ENCODE data around the gene IKBKE.

The IKBKE gene

GRCh38 chr1:206457408-206458120 is 12.7 kb upstream of the IKBKE start:
- in situ Hi-C loops (cut with MboI; ENCODE audit: low pct_unique_long_range_greater_than_20kb, low sequenced_read_pairs, unreplicated experiment): no loop called here
- TF ChIP-seq, protein P1, sequence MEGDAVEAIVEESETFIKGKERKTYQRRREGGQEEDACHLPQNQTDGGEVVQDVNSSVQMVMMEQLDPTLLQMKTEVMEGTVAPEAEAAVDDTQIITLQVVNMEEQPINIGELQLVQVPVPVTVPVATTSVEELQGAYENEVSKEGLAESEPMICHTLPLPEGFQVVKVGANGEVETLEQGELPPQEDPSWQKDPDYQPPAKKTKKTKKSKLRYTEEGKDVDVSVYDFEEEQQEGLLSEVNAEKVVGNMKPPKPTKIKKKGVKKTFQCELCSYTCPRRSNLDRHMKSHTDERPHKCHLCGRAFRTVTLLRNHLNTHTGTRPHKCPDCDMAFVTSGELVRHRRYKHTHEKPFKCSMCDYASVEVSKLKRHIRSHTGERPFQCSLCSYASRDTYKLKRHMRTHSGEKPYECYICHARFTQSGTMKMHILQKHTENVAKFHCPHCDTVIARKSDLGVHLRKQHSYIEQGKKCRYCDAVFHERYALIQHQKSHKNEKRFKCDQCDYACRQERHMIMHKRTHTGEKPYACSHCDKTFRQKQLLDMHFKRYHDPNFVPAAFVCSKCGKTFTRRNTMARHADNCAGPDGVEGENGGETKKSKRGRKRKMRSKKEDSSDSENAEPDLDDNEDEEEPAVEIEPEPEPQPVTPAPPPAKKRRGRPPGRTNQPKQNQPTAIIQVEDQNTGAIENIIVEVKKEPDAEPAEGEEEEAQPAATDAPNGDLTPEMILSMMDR (IDR thresholded peaks at IDR 0.05; ENCODE audit: extremely low read depth, insufficient read depth, missing control alignments): no peak
- DNase-seq (ENCODE audit: low spot score): no peak

DNA sequence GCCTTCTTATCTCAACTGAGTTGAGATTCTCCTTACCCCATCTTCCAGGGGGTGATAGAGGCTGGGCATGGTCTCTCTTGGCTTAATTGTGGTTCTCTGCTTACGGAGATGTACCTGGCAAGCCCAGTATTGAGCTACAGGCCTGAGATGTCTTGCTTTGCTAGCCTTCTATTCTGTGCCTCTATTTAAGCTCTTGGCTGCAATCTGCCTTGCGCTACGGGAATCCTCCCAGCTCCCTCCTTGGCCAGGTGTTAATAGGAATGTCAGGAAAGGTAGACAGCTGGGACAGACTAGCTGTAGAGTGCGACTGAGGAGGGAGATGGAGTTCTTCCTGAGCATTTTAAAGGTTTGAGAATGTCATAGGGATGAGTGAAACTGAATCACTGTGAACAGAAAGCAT is 10.6 kb upstream of the IKBKE start:
- TF ChIP-seq, protein P1 (IDR thresholded peaks at IDR 0.05; ENCODE audit: extremely low read depth, insufficient read depth, missing control alignments): no peak
- DNase-seq (ENCODE audit: low spot score): no peak
- in situ Hi-C loops (cut with MboI; ENCODE audit: low pct_unique_long_range_greater_than_20kb, low sequenced_read_pairs, unreplicated experiment): no loop called here

DNA sequence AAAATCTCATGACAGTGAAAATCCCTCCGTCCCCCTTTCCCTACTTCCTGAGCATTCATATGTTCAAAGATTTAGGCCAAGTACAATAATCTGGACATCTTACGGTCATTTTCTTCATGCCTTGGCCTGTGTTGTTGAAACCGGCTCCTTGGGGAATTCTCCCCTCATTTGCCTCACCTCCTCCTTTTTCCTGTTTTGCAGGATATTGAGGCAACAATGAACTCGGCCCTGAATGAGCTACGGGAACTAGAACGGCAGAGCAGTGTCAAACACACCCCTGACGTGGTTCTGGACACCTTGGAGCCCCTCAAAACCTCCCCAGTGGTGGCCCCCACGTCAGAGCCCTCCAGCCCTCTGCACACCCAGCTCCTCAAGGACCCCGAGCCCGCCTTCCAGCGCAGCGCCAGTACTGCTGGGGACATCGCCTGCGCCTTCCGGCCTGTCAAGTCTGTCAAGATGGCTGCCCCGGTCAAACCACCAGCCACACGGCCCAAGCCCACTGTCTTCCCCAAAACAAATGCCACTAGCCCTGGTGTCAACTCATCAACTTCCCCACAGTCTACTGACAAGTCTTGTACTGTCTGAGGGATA is 9.3 kb upstream of the IKBKE start:
- no peak for DNase-seq (ENCODE audit: low spot score)
- TF ChIP-seq, protein P1 (IDR thresholded peaks at IDR 0.05; ENCODE audit: extremely low read depth, insufficient read depth, missing control alignments): no peak
- in situ Hi-C loops (cut with MboI; ENCODE audit: low pct_unique_long_range_greater_than_20kb, low sequenced_read_pairs, unreplicated experiment): no loop called here

DNA sequence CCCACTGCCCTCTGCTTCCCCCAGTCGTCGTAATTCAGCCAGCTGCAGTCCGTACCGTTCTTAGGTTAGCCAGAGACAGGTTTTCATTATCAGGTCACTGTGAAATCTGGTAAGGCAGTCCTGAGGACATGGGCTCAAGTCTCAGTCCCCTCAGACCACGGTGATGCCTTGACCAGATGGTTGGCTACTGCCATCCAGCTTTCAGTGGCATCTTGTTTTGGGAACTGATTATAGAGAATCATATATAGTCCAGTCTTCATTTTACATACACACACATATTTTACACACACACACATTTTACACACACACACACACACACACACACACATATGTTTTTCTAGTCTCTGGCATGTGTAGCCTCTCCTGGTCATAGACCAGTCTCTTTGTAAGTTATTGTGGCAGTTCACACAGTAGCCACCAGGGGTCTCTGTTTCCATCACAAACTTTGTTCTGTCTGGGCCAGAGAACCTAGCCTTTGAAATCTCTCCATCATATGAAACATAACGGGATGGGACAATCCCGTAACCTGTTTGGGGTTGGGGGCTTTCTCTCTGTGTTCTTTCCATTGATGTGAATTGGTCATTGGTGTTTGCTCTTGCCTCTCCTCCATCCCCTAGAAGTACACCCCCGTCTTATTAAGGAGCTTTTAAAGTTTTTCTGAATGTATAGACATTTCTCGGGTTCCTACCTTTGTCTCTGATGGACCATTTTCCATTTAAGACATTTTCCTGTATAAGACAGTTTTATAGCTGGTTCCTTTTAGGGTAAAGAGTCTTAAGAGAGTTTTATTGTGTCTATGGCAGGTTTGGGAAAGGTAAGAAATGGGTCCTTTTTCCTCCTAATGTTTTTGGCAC is 8.4 kb upstream of the IKBKE start:
- in situ Hi-C loops (cut with MboI; ENCODE audit: low pct_unique_long_range_greater_than_20kb, low sequenced_read_pairs, unreplicated experiment): no loop called here
- TF ChIP-seq, protein P1 (IDR thresholded peaks at IDR 0.05; ENCODE audit: extremely low read depth, insufficient read depth, missing control alignments): peak; percentile 85
- DNase-seq (ENCODE audit: low spot score): peak; percentile 85

DNA sequence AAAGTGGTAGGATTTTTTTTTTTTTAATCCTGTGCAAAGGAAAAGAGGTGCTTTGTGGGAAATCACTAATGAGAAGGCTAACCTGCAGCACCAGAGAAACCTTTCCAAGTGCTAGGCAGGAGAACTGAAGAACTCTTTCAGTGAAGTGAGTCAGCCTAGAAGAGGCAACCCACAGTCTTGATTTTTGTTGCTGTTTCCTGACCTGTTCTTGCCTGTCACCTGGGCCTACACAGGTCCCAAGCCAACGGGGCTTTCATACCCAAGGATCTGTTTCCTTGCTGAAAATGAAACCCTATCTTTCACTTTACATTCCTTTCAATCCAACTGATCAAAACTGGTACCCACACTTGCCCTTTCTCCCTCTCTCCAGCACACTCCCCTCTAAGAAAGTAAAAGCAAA is 7.1 kb upstream of the IKBKE start:
- in situ Hi-C loops (cut with MboI; ENCODE audit: low pct_unique_long_range_greater_than_20kb, low sequenced_read_pairs, unreplicated experiment): no loop called here
- TF ChIP-seq, protein P1 (IDR thresholded peaks at IDR 0.05; ENCODE audit: extremely low read depth, insufficient read depth, missing control alignments): no peak
- DNase-seq (ENCODE audit: low spot score): no peak

- TF ChIP-seq, protein P1 (IDR thresholded peaks at IDR 0.05; ENCODE audit: extremely low read depth, insufficient read depth, missing control alignments): no peak
- in situ Hi-C loops (cut with MboI; ENCODE audit: low pct_unique_long_range_greater_than_20kb, low sequenced_read_pairs, unreplicated experiment): no loop called here
- DNase-seq (ENCODE audit: low spot score): no peak
Observed at GRCh38 chr1:206463911-206464310, 6.4 kb upstream of the IKBKE start.
